Keratinocyte (primary cell): Measurements from ENCODE around the gene HTD2.

Experiments used
- EZH2 ChIP-seq: IDR thresholded peaks from one replicate; pipeline ENCODE4 v1.6.1; 2012; ENCODE audit warnings: inconsistent platforms, mild to moderate bottlenecking, low read length, moderate library complexity
- TF ChIP-seq, protein P1 (sequence below), 3 experiments: IDR thresholded peaks in 1 of 3; conservative IDR thresholded peaks in 1 of 3; optimal IDR thresholded peaks in 1 of 3; 2 replicates in 2 of 3; 3 replicates in 1 of 3; pipeline versions ENCODE3 to v1.5.1; 2011; ENCODE audit warnings: low read length in 3 of 3, mild to moderate bottlenecking in 3 of 3, moderate library complexity in 2 of 3, control low read depth in 1 of 3, inconsistent platforms in 1 of 3; ENCODE audit not compliant: insufficient read depth in 2 of 3; ENCODE audit errors: extremely low read depth in 1 of 3

- TF ChIP-seq, protein P1, sequence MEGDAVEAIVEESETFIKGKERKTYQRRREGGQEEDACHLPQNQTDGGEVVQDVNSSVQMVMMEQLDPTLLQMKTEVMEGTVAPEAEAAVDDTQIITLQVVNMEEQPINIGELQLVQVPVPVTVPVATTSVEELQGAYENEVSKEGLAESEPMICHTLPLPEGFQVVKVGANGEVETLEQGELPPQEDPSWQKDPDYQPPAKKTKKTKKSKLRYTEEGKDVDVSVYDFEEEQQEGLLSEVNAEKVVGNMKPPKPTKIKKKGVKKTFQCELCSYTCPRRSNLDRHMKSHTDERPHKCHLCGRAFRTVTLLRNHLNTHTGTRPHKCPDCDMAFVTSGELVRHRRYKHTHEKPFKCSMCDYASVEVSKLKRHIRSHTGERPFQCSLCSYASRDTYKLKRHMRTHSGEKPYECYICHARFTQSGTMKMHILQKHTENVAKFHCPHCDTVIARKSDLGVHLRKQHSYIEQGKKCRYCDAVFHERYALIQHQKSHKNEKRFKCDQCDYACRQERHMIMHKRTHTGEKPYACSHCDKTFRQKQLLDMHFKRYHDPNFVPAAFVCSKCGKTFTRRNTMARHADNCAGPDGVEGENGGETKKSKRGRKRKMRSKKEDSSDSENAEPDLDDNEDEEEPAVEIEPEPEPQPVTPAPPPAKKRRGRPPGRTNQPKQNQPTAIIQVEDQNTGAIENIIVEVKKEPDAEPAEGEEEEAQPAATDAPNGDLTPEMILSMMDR (optimal IDR thresholded peaks at IDR 0.05 in 1 of 3, IDR thresholded peaks at IDR 0.05 in 1 of 3, conservative IDR thresholded peaks at IDR 0.05 in 1 of 3; ENCODE audit: extremely low read depth in 1 of 3, insufficient read depth in 2 of 3, low read length in 3 of 3), result peak in 2 of 3 experiments; percentile 22 to 60
- TF ChIP-seq EZH2, result no peak
Observed at GRCh38 chr3:58307639-58308215, 1.4 kb downstream of the HTD2 start.
